ENCODE measurements around the gene GRHPR.

GRCh38 chr9:37464426-37465248 is 42.1 kb downstream of the GRHPR start:
- TF ChIP-seq CTCF (conservative IDR thresholded peaks at IDR 0.05) (no peak), ZFX (IDR thresholded peaks at IDR 0.05) (peak; percentile 60; the same call in 1 of the 2 replicates)

All from C4-2B (cell line).